EL (cell line): Measurements from ENCODE around the gene ANO5.

Source experiments
- DNase-seq: peaks from one replicate; pipeline ENCODE4 v3.0.0-alpha.2; 2016

The ANO5 gene

DNA sequence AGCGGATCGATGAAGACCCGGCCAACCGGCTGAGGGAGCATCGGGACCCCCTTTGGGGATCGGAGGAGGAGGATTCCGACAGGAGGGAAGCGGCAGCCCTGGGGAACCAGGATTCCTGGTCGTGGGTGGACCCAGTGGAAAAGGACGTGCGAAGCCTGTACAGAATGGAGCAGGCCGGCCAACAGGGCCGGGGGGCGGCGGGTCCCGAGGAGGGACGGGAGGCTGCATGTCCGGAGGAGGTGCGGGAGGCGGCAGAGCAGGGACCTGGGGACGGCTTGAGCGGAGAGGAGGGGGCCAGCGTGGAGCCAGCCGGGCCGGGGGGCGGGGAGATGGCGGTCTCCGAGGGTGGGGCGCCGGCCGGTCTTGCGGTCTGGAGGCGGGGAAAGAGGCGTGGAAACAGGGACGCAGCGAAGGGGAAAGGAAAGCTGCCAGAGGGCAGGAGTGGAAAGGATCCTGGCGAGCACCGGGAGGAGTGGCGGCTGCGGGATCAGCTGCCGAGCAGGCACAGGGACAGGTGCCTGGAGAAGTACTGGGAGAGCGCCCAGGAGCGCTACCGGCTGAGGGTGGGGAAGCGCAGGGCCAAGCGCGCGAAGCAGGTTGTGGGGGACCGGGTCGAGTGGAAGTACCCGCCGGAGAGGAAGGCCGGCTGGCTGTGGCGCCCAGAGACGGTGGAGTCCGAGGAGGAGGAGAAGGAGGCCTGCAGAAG is at the start of gene ANO5:
Gene ANO5, plus strand, starts transcription at position 444 of the 706 bp plus-strand sequence. CDS start 408 bp downstream, outside the sequence.
- no peak for DNase-seq

DNA sequence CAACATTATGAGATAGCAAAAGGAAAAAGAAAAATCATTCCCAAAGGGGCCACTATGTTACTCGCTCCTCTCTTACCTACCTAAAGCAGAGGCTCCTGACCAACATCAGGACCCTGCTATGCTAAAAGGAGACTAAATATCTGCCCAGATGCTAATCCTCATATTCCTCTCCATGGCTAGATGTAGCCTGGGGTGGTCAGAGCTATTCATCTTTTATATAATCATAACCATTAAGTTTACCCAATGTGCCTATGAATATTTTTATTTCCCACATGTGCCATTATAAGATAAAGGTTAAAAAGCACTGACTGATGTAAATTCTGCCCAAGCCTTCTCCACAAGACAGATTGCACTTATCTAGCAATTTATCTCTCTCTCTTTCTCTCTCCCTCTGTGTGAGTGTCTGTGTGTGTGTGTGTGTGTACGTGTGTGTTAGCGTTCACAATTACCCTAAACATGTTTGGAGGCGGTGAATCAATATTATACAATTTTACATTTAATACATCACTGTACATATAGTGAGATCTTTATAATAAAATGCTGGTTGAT is 41.2 kb upstream of the ANO5 start:
- no peak for DNase-seq

DNA sequence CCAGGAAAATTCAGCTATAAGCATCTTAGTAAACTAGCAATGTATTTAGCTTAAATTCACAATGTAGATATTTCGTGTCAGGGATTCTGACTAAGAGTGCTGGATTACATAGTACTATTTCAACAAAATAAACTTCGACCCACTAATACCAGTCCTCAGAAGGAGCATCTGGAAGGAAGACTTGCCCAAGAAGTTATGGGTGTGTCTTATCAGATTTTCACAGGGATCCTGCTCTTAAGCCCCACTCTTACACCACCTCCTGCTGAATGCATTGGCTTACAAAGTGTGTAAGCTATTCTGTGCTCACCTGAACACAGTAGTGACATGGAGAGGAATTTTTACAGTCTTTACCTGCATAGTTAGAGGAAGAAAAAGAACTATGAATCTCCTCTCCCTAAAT is 35.4 kb upstream of the ANO5 start:
- no peak for DNase-seq

DNA sequence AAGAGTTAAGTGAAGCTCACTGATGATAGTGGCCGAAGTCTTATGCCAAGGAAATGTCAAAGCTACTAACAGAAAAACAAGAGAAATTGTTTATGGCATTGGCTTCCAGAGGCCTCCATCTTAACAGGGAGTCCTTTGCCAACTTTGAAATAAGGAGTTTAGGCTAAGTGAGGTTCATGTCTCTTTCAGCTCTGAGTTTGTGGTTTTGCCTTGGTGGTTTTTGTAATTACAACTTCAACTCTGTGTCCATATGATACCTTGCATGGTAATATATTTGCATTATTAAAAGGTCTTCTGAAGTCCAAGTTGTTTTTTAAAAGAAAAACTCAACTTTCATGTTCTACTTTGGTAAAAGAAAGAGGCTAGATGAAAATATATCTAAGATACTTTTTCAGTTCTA is 31.4 kb upstream of the ANO5 start:
- no peak for DNase-seq

DNA sequence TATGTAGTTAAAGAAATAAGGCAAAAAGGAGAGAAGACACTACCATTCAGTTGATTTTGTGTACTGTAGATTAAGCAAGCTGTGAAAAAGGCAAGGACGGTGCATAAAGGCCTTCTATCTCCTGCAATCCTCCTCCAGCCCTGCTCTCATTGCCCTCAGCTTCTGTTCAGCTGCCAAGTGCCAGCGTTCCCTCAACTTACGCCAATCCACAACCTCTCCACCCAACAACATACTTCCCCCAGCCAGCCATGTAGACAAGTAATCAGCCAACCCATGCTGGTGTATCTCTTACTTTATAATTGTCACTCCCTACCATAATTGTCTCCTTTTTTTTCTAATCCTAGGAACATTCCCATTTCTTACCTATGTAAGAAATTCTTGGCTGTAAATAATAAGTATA is 30.1 kb upstream of the ANO5 start:
- DNase-seq = no peak

GRCh38 chr11:22163394-22163797 is 29.5 kb upstream of the ANO5 start:
- DNase-seq = no peak

GRCh38 chr11:22165087-22165486 is 27.8 kb upstream of the ANO5 start:
- no peak for DNase-seq

GRCh38 chr11:22165759-22166513 is 26.9 kb upstream of the ANO5 start:
- DNase-seq = no peak

DNA sequence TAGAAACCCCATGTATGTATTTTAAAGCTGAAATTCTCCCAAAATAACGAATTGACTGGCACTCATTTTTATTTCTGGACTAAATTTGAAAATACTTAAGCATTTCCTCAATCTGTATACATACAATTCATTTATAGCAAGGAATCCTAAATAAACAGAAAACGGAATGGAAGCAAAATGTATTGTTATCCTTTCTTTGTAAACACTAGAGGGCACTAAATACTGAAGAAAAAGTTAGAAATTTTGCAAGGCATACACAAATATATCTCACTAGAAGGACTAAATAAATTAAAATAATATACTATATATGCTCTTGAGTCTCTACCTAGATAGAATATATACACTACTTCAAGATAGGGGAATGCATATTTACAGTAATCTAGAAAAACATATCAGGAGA is 23.1 kb upstream of the ANO5 start:
- DNase-seq = no peak

DNA sequence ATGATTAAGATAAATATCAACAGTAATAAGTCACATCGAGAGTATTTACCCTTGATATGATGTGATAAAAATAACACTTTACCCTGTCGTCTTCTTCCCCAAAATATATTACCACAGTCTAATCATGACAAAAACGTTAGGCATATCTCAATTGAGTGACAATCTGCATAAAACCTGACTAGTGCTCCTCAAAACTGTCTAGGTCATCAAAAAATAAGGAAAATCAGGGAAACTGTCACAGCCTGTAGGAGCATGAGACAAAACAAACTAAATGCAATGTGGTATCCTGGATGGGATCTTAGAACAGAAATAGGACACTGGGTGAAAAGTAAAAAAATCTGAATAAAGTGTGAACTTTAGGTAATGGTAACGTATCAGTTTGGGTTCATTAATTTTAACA is 19.4 kb upstream of the ANO5 start:
- DNase-seq = no peak

- no peak for DNase-seq
Measured at GRCh38 chr11:22177186-22177585, 15.7 kb upstream of the ANO5 start.

DNA sequence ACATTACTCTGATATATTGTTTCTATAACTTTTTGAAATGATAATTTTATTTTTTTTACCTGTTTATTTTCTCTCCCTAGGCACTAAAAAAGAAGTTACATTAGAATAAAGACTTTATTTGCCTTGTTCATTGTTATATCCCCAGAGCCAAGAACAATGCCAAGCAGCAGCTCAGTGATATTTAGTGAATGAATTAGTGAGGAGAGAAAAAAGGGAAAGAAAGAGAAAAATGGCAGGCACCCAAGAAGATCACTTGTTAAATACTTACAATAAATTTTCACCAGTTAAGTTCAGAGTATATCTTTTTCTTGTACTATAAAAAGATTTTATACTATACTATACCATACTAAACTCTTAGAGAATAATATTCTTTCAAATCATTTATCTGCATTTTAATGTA is 13.3 kb upstream of the ANO5 start:
- no peak for DNase-seq

- no peak for DNase-seq
Measured at GRCh38 chr11:22180131-22180530, 12.8 kb upstream of the ANO5 start.

DNA sequence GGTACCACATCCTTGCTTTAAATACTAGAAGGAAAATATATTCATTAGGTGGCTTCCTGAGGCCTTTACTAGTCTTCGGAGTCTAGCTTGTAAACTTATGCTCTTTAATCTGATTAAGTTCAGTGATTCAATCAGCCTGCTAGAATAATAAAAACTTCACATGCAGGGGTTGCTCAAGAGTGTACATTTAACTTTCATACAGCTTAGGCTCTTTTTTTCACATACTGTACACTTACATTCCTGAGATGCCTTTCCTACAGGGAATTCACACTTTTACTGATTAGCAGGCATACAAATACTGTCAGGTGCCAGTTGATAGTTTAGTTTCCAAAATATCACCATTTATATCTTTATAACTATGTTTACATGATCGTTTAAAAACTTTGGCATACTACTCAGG is 3.2 kb upstream of the ANO5 start:
- no peak for DNase-seq

GRCh38 chr11:22190827-22191463 is 1.9 kb upstream of the ANO5 start:
- no peak for DNase-seq

DNA sequence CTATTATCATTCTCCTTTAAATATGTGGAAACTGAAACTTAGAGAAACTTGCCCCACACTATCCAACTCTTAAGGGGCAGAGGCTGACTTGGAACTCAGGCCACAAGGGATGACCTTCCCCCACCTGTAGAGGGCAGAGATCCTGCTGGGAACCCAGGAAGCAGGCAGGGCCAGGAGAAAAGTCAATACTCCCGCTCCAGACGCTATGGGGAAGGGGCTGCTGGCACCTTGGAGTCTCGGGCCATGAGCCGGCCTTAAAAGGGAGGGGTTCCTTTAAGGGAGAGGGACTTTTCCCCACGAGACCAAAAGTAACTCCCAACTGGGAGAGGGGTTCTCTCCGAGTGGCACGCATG is 620 bp upstream of the ANO5 start:
- no peak for DNase-seq

DNA sequence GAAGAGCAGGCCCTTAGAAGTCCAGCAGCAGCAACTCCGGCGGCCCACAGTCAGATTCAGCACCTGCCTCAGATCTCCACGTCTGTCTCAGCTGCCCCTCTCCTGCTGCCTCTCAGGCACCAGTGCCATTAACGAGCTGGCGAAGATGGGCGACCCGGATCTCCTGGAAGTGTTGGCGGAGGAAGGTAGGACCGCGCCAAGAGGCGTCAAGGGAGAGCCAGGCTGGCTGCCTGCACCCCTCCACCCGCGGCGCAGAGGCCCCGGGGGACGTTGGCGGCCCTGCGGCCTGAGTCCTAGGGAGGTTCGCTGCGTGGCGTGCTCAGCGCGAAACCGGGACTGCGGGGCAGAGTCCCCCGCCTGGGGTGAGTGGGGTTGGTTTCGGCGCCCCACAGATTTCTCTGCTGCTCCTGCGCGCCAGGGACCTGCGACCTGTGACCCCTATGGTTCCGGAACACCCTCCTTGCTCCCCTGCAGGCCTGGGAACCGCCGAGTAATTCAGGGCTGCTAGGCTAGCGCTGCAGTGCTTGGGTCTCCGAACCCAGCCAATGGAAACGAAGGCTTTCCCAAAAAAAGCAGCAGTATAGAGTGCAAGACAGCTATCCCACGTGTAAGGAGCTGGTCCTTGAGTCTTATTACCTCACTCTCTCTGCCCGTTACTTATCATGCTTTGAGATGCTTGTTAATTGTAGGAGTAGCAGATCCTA is 615 bp downstream of the ANO5 start:
- DNase-seq = no peak

DNA sequence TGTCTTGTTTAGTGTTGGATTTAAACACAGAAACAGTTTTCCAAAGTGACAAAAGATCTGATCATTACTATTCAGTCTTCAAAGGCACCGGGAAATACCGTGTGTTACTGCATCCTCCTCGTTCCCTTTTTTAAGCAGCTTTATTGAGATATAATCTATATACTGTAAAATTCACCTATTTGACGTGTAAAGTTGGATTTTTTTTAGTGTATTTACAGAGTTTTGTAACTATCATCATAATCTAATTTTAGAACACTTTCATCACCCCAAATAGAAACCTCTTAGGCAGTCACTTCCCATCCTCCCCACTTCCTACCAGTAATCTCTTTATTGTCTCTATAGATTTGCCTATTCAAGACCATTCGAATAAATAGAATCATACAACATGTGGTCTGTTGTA is 1.4 kb downstream of the ANO5 start:
- no peak for DNase-seq

- DNase-seq = no peak
Measured at GRCh38 chr11:22194907-22195306, 2.0 kb downstream of the ANO5 start.

- DNase-seq = no peak
Measured at GRCh38 chr11:22197139-22198005, 4.5 kb downstream of the ANO5 start.

DNA sequence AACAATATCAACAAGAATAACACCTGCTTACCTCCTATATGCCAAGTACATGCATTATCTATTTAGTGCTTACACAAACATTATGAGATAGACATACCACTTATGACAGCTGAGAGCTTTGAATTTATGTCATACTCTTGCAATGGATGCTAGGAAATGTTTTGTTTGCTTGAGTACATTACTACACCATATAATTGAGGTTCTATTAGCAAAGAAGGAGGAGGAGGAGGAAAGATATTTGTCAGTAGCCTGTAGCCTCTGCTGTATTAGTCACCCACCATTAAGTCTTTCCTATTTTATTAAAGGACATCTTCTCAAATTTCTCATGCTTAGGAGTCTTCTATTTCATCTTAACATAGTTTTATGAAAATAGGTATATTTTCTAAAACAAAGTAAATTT is 6.4 kb downstream of the ANO5 start:
- DNase-seq = no peak

DNA sequence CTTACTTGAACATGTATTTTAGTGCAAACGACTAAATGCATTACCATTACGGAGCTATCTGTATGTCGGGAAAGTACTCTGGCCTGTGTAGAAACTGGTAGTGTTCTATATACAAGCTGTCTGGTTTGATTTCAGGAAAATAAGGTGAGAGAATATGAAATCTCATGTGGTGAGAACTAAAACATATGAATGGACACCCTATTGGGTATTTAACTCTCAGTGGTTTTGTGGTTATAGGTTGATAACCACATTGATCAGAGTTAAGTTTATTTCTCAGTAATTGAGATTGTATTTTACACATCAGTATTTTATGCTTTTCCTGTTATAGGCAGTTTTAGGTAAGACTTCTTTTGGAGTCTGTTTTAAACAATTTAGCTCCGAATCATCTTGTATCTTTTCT is 10.4 kb downstream of the ANO5 start:
- DNase-seq = no peak
